CD1c-positive myeloid dendritic cell (primary cell): ENCODE data around the gene TH.
A peak's percentile ranks its signal among the peaks of the same experiment; 100 is the strongest.

Experiments used
- DNase-seq: peaks from one replicate; pipeline ENCODE4 v3.0.0-alpha.2; 2016; ENCODE audit errors: extremely low spot score

The TH gene

DNA sequence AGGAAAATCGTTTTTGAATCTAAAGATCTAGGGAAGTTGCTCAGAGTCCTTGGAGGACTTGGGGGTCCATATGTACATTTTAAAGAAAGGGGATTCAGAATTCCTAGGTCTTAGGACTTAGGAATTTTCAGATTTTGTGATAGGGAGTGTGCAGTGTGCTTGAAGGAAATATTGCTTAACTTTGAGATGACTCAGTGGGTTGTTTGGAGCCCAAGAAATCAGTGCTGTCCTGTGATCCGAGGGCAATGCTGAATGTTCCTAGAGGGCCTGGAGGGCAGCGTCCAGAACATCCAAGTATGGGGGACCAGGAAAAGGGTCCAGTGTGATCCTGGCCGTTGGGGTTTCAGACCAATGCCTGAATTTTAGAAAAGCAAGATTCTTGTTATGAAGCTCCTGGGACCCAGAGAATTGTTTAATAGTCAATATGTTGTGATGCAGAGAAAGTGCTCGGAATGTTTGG is 29.3 kb downstream of the TH start:
- DNase-seq, result no peak

- no peak for DNase-seq
Measured at GRCh38 chr11:2140411-2141400, 30.9 kb downstream of the TH start.

- no peak for DNase-seq
Measured at GRCh38 chr11:2139621-2140337, 31.8 kb downstream of the TH start.

- no peak for DNase-seq
Measured at GRCh38 chr11:2139123-2139521, 32.5 kb downstream of the TH start, which contains the start of gene IGF2. IGF2 (minus strand) TSS chr11:2139389; CDS start chr11:2135523, 3,866 bp downstream.

DNA sequence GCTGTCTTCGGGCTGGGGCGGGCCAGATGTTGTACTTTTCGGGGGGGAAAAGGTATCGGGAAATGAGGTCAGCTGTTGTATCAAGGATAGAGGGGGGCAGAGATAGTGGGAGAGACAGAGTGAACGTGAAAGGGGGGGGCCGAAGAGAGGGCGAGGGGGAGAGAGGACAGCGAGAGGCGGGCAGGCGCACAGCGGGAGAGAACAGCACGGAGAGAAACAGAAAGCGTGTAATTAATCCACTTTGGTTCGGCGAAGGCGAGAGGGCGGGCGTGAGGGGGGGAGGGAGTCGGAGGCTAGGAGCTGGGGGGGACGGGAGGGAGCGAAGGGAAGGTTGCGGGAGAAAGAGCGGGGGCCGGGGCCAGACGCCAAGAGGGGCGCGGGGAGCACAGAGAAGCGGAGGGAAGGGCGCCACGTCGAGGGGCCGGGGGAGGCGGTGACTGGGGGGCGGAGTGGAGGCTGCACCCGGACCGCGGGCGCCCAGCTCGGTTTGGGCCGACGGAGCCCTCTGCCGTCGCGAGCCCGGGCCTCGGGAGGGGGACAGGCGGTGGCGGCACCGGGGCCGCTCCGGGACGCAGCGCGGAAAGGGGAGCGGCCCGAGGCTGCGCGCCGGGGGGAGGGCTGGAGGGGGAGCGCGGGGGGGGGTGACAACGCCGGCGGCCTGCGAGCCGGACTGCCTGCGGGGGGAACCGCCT is 33.0 kb downstream of the TH start:
- DNase-seq, result no peak

DNA sequence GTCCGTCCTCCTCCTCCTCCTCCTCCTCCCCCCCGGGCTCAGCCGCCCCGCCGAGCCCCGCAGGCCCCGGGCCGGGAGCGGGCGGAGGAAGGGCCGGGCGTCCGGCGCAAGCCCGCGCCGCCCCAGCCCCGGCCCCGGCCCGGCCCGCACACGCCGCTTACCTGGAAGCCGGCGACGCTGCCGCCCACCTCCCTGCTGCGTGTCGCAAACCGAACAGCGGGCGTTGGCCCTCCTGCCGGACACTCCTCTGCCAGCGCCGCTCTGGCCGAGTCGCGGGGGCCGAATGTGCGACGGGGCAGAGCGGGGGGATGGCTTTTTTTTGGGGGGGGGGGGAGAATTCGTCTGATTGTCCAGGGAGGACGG is 33.6 kb downstream of the TH start:
- DNase-seq, result no peak

- peak; percentile 9 for DNase-seq
Measured at GRCh38 chr11:2137202-2138067, 34.2 kb downstream of the TH start.

DNA sequence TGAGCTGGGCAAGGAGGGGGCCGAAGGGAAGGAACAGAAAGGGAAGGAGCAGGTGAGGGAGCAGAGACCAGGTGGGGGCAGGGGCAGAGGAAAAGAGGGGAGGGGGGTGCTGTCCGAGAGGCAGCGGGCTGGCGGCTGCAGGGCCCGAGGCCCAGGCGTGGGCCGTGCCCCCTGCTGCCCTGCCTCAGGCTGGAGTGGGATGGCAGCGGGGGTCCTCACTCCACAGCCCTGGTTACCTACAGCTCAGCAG is 34.7 kb downstream of the TH start:
- no peak for DNase-seq

DNA sequence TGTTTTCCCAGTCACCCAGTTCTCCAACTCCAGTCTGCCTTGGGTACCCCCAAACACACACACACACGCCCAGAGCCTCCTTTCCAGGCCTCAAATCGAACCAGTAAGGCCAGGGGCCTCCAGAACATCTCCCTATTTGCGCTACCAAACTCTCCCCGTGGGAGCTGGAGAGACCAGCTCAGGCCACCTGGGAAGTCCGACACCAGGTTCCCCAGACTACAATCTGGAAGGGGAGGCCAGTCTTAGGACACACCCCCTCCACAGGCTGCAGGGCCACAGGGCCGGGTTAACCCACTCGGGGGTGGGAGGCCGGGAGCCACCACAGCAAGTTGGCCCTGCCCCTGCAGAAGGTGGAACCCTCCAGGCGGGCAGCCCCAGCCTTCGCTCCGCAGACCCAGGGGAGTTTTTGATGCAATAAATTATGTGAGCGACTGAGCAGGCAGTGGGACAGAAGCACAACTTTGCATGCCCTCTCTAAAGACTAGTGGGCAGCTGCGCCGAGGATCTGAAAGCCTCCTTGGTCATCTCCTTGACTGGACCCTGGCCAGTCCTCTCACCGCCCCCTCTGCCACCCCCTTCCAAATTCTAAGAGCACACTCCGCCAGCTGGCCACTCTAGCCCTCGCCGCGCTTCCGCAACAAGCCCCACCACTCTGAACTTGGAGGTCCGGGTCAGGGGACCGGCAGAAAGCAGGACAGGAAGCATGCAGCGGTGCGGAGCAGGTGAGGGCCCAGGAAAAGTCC is 35.2 kb downstream of the TH start:
- DNase-seq, result no peak

- DNase-seq, result no peak
Measured at GRCh38 chr11:2135648-2136201, 35.9 kb downstream of the TH start.

DNA sequence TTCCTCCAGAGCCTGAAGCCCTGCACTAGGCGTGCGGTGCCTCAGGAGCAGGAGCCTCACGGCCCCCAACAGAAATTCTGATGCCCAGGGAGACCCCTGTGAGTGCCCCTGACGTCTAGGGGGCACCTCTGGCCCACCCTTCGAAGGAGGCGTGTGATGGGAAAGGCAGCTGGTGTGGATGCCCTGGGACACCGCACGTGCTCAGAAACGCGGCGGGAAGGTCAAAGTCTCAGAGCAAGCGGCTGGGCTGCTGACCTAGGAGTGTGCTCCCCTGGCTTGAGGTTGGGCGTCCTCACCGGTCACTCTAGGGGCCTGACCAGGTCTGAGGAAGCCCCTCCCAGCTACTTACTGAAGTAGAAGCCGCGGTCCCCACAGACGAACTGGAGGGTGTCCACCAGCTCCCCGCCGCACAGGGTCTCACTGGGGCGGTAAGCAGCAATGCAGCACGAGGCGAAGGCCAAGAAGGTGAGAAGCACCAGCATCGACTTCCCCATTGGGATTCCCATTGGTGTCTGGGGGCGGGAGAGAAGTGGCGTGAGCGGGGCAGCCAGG is 36.5 kb downstream of the TH start:
- no peak for DNase-seq

- DNase-seq, result no peak
Measured at GRCh38 chr11:2134022-2135010, 37.3 kb downstream of the TH start.

DNA sequence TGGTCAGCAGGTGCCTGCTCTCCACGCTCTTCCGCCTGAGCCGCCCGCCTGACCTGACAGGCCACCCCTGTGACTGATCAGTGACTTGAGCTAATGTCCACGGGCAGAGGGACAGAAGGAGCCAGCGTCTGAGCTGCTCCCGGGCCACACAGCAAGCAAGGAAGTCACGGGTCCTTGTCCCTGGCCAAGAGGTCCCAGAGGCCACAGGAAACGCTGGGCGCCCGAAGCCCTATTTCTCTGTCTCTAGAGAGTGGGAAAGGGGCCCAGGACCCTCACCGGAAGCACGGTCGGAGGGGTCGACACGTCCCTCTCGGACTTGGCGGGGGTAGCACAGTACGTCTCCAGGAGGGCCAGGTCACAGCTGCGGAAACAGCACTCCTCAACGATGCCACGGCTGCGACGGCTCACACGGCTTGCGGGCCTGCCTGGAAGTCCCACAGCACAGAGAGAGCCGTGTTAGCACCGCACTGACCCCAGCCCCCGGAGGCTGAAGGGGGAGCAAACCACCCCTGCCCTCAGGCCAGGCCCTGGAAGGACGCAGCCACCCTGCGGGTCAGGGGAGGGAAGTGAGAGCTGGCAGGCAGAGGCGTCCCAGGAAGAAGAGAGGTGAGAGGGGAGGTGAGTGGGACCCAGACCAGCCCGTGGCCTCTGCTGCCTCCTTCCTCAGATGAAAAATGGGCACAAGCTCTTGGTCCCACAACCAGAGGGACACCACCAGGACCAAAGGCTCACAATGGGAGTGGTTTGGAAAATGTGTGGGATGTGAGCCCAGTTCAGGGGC is 38.2 kb downstream of the TH start:
- no peak for DNase-seq

GRCh38 chr11:2132874-2133240 is 38.8 kb downstream of the TH start:
- no peak for DNase-seq

DNA sequence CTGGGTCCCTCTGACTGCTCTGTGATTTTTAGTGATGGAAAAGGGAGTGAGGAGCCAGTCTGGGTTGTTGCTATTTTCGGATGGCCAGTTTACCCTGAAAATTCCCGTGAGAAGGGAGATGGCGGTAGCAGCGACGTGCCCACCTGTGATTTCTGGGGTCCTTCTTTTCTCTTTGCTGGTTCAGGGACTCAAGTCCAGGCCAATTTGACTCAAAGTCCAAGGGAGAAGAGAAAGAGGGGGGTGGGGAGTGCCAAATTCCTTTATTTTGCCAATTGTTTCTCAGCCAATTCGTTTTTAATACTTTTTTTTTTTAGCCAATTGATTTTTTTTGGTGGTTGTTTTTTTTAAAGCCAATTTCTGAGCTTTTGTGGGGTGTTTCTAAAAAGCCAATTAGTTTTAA is 39.4 kb downstream of the TH start:
- no peak for DNase-seq

GRCh38 chr11:2131371-2132236 is 40.0 kb downstream of the TH start:
- no peak for DNase-seq

DNA sequence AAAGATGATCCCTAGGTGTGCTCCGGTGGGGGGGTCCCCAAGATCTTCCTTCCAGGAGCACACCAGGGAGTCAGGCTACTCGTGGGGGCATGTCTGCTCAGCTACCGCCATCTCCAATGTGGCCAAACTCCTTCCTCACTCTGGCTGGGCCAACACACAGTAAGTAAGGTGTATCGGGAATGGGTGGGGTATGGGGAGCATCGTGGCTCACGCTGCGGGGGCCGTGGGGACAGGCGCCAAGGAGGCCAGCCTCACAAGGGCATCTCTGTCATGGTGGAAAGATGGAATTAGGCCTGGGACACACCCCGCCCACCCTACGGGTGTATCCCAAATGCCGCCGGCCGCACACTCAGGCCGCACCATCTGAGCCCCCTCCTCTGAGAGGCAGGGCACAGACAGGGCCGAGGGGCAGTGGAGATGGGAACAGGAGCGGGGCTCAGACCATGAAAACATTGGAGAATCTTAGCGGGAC is 40.7 kb downstream of the TH start:
- no peak for DNase-seq
